Medulla oblongata (tissue), 1 donor: Measurements from ENCODE around the gene OR6C75.
"Not testable (repeated sequence)": the region's sequence is repeated elsewhere in the genome, so short reads cannot be mapped to it uniquely, and the experiment has no call there.

Source experiments
- DNase-seq: peaks from one replicate; pipeline ENCODE4 v3.0.0-alpha.2; 2015; ENCODE audit errors: extremely low spot score

Gene OR6C75

GRCh38 chr12:55362675-55363074 lies at the start of gene OR6C75:
Gene OR6C75 (plus strand): TSS chr12:55362975. CDS start chr12:55365111, 2,136 bp downstream.
- no peak for DNase-seq

DNA sequence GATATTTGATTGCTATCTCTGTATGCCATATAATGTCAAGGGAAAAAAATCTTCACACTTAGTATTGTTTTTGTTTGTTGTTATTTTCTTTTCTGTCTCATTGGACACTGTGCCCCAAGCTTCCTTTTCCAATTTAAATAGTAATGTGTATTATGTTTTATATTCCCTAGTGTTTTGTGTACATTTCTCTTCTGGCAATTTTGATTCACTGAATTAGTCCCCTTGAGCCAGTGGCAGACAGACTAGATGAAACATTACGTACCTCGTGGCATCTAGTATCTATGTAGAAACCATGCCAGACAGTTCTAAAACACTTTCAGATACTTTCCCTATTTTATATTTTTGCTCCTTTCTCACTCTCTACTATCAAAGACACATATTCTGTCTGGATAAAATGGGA lies 48.7 kb upstream of the OR6C75 start, which contains the start of gene OR6C1:
OR6C1 (plus strand) TSS at position 301 of the 400 bp plus-strand sequence. CDS start 6,257 bp downstream, outside the sequence.
- DNase-seq = no peak

GRCh38 chr12:55320201-55320600 lies 42.6 kb upstream of the OR6C75 start:
- no peak for DNase-seq

DNA sequence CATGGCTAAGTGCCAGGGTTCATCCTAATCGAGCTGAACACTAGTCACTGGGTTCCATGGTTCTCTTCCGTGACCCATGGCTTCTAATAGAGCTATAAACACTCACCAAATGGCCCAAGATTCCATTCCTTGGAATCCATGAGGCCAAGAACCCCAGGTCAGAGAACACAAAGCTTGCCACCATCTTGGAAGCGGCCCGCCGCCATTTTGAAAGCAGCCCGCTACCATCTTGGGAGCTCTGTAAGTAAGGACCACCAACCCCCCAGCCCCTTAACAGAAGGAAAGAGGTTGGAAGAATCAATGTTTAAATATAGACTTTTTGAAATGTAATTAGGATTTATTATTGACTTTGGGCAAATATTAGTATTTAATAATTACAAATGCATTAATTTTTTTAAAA lies 37.0 kb upstream of the OR6C75 start:
- DNase-seq = not testable (repeated sequence)

GRCh38 chr12:55330446-55330845 lies 32.3 kb upstream of the OR6C75 start, which contains the start of gene OR6C3:
Gene OR6C3 (plus strand): TSS chr12:55330746. CDS start chr12:55331701, 955 bp downstream.
- no peak for DNase-seq

DNA sequence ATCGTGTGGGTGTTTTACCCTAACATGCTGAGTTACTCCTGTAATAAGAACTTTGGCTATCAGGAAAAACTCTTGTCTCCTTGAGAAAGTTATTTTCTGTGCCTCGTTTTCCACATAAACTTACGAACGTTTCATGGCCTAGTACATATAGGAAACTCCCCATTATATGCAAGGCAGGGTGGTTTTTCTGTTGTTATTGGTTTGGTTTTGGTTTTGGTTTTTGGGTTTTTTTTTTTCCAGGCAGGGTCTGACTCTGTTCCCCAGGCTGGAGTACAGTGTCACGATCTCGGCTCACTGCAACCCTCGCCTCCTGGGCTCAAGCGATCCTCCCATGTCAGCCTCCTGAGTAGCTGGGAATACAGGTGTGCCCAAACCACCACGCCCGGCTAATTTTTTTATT lies 26.8 kb upstream of the OR6C75 start:
- DNase-seq = no peak

- DNase-seq = not testable (repeated sequence)
Observed at GRCh38 chr12:55355338-55355737, 7.4 kb upstream of the OR6C75 start.

- no peak for DNase-seq
Observed at GRCh38 chr12:55365086-55365485, 2.3 kb downstream of the OR6C75 start.

- no peak for DNase-seq
Observed at GRCh38 chr12:55372521-55372920, 9.7 kb downstream of the OR6C75 start.

GRCh38 chr12:55385891-55386290 lies 23.1 kb downstream of the OR6C75 start:
- no peak for DNase-seq

DNA sequence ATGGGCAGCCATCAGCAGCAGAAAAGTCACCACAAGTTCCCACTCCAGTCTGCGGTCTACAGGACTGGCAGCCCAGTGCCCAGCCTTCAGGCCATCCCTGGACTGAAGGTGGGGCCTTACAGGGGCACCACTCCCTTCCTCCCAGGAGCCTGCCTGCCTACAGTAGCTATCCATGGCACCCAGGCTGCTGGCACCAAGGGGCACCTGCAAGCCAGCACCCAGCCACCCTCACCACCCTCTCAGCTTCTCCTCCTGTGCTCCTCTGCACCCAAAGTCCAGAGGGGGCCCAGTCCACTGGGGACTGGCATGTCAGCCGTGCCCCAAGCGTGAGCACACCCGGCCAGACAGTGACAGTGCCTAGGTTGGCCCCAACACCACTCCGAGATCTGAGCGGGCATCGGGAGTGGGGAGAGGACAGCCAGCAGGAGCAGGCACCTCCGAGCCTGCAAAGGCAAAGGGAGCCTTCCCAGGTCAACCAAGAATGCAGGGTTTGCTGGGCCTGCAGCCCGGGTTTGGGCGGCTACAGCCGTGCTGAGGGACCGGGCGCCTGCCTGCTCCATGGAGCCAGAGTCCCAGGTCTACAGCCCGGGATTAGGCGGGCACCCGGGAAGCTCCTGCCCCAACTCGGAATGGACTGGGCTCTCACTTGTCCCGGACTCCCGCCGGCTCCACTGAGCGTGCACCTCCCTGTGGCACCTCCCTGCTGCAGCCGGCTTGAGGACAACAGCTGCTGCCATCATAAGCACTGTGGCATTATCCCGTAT lies 29.4 kb downstream of the OR6C75 start:
- DNase-seq = no peak

- no peak for DNase-seq
Observed at GRCh38 chr12:55396326-55396725, 33.6 kb downstream of the OR6C75 start.

GRCh38 chr12:55400229-55400628 lies 37.5 kb downstream of the OR6C75 start, which contains the start of gene OR6C65:
Gene OR6C65 (plus strand): TSS chr12:55400529. CDS start chr12:55400529, 0 bp downstream.
- DNase-seq = no peak

- DNase-seq = no peak
Observed at GRCh38 chr12:55407866-55408265, 45.1 kb downstream of the OR6C75 start.

GRCh38 chr12:55409133-55409532 lies 46.4 kb downstream of the OR6C75 start:
- not testable (repeated sequence) for DNase-seq

- not testable (repeated sequence) for DNase-seq
Observed at GRCh38 chr12:55412138-55412537, 49.4 kb downstream of the OR6C75 start.

DNA sequence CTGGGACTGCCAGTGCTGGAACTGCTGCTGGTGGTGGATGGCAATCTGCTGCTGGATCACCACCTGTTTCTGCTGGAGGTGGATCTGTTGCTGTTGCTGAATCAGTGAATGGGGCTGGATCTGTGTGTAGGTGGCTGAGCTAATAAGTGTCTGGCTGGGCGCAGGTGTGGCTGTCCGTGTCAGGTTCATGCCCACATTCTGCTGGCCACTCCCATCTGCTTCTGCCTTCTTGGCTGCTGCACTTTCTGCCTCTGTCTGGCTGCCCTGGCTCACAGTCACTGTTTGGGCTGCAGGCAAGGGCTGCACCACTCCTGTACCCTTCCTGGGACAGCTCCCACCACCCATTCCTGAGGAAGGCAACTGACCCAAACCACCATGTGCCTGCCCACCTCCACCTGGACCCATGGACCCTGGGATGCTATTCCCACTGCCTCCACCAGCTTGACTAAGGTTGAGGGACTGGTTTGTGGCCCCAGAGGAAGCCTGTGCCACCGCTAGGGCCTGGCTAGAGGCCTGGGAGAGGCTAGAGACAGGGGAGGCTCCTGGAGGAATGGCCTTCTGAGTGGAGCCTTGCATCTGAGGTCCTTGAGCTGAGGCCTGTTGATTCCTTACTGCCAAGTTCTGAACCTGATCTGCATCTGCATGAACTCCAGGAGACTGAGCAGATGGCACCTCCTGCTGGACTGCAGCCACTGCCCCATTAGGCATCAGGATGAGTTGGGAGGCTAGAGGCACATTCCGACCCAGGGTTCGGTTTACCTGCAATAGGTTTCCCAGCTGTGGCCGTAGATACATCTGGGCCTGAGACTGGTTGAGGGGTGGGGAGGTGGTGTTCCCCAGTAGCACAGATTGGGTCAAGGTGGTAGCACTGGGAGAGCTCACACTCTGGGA lies 51.0 kb downstream of the OR6C75 start:
- DNase-seq = not testable (repeated sequence)

DNA sequence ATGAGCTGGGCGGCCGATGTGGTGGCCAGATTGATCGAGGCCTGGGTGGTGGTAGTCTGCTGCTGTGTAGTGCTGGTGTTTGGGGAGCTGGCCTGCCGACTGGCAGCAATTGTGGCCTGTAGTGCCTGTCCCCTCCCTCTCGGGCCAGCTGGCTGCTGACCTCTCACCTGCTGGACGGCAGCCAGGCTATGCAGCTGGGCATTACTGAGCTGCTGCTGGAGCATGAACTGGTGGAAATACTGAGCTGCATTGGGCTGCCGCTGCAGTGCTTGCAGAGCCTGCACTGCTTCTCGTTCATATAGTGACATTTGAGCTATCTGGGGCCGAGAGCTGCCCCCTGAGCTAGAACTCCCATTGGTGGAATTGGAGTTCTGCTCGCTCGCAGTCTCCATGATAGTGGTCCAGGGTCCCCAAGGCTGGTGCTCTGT lies 51.6 kb downstream of the OR6C75 start:
- DNase-seq = not testable (repeated sequence)

DNA sequence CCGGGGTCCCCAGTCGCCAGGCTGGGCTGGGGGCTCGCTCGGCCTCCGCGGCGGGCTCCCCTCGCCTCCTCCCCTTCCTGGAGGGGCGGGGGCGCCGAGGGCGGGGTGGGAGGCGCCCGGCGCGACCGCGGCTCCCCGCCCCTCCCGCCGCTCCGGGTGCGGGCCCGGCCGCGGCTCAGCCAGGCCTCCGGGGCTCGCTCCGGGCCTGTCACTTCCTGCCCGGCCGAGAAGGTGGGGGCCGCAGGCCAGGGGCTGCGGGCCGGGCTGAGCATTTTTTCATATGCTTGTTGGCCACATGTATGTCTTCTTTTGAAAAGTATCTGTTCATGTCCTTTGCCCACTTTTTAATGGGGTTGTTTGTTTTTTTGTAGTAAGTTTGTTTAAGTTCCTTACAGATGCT lies 52.1 kb downstream of the OR6C75 start:
- DNase-seq = not testable (repeated sequence)

GRCh38 chr12:55416961-55417360 lies 54.2 kb downstream of the OR6C75 start:
- no peak for DNase-seq
